Neural cell (in vitro differentiated cells): Measurements from ENCODE around the gene INTS13. TPM values are rescaled to one million over a fixed set of nuclear protein-coding genes. Genes with fewer than 3 reads are reported as not detected.
A peak's percentile ranks its signal among the peaks of the same experiment; 100 is the strongest.

Source experiments
- H2AFZ ChIP-seq: fragments of 200-600, 300-800 bp; sonication (generic), shearing (Covaris generic); 2 replicates; pipeline ENCODE4 v1.6.0; 2014; ENCODE audit warnings: low read depth, mild to moderate bottlenecking, antibody characterized with exemption, low read length, moderate library complexity
- H3F3A ChIP-seq: fragments of 200-600 bp; shearing (Covaris generic); 2 replicates; pipeline ENCODE4 v1.6.1; 2016; ENCODE audit warnings: mild to moderate bottlenecking, moderate library complexity, mixed read lengths, antibody characterized with exemption, low read length; ENCODE audit not compliant: insufficient read depth, poor library complexity, severe bottlenecking
- H3K27ac ChIP-seq: fragments of 200-600, 300-800 bp; sonication (generic), shearing (Covaris generic); 2 replicates; pipeline ENCODE4 v1.5.1; 2014; ENCODE audit warnings: mild to moderate bottlenecking, low read length, moderate library complexity
- H3K27me3 ChIP-seq: fragments of 300-800, 200-600 bp; sonication (generic), shearing (Covaris generic); 2 replicates; pipeline ENCODE4 v1.6.0; 2014; ENCODE audit warnings: mild to moderate bottlenecking, low read depth, low read length, moderate library complexity; ENCODE audit not compliant: insufficient read depth
- H3K36me3 ChIP-seq: fragments of 300-800, 200-600 bp; sonication (generic), shearing (Covaris generic); 2 replicates; pipeline ENCODE4 v1.5.1; 2014; ENCODE audit warnings: mild to moderate bottlenecking, antibody characterized with exemption, low read length, moderate library complexity; ENCODE audit not compliant: insufficient read depth
- H3K4me2 ChIP-seq: fragments of 300-800, 200-600 bp; sonication (generic), shearing (Covaris generic); 2 replicates; pipeline ENCODE4 v1.6.0; 2014; ENCODE audit warnings: mild to moderate bottlenecking, low read length
- H3K4me3 ChIP-seq: fragments of 300-800, 200-600 bp; sonication (generic), shearing (Covaris generic); 2 replicates; pipeline ENCODE4 v1.5.1; 2014; ENCODE audit warnings: mild to moderate bottlenecking, low read length, moderate library complexity
- H3K79me2 ChIP-seq: fragments of 200-600 bp; shearing (Covaris generic); replicated peaks from 2 replicates; pipeline ENCODE4 v1.6.0; 2014; ENCODE audit warnings: mild to moderate bottlenecking, low read length, moderate library complexity; ENCODE audit not compliant: insufficient read depth
- H3K9ac ChIP-seq: fragments of 300-800, 200-600 bp; sonication (generic), shearing (Covaris generic); 2 replicates; pipeline ENCODE4 v1.6.1; 2016; ENCODE audit warnings: mild to moderate bottlenecking, low read length, mixed read lengths
- H3K9me2 ChIP-seq: fragments of 200-600 bp; shearing (Covaris generic); 2 replicates; pipeline ENCODE4 v1.6.1; 2016; ENCODE audit warnings: mild to moderate bottlenecking, low read length, mixed read lengths; ENCODE audit not compliant: insufficient read depth
- H3K9me3 ChIP-seq: fragments of 200-600, 300-800 bp; sonication (generic), shearing (Covaris generic); 2 replicates; pipeline ENCODE4 v1.6.1; 2016; ENCODE audit warnings: mild to moderate bottlenecking, mixed run types, low read length, moderate library complexity, mixed read lengths
- H4K20me1 ChIP-seq: fragments of 200-600 bp; shearing (Covaris generic); 2 replicates; pipeline ENCODE4 v1.6.1; 2016; ENCODE audit warnings: mild to moderate bottlenecking, mixed run types; ENCODE audit not compliant: insufficient read depth
- EP300 ChIP-seq: fragments of 450-650 bp; conservative IDR thresholded peaks from 2 replicates; pipeline ENCODE4 v1.6.1; 2014; ENCODE audit warnings: antibody characterized with exemption, mild to moderate bottlenecking, moderate library complexity; ENCODE audit not compliant: poor library complexity, severe bottlenecking
- EZH2 ChIP-seq: fragments of 200-600, 300-800 bp; shearing (Covaris generic), sonication (generic); IDR thresholded peaks from 2 replicates; pipeline ENCODE4 v1.6.1; 2014; ENCODE audit warnings: antibody characterized with exemption, low read length, borderline replicate concordance, mild to moderate bottlenecking; ENCODE audit not compliant: insufficient read depth, poor library complexity, severe bottlenecking
- MXI1 ChIP-seq: fragments of 450-650 bp; conservative IDR thresholded peaks from 2 replicates; pipeline ENCODE4 v1.6.1; 2014; ENCODE audit warnings: antibody characterized with exemption, mild to moderate bottlenecking; ENCODE audit not compliant: poor library complexity, severe bottlenecking
- POLR2AphosphoS5 ChIP-seq: IDR thresholded peaks from 2 replicates; pipeline ENCODE4 v1.6.1; 2012
- RAD21 ChIP-seq: fragments of 450-650 bp; conservative IDR thresholded peaks from 2 replicates; pipeline ENCODE4 v1.6.1; 2014; ENCODE audit warnings: antibody characterized with exemption, mild to moderate bottlenecking, moderate library complexity
- SMC3 ChIP-seq: fragments of 450-650 bp; conservative IDR thresholded peaks from 2 replicates; pipeline ENCODE4 v1.6.1; 2014; ENCODE audit warnings: antibody characterized with exemption, mild to moderate bottlenecking, moderate library complexity; ENCODE audit not compliant: poor library complexity
- TAF1 ChIP-seq: IDR thresholded peaks from 2 replicates; pipeline ENCODE4 v1.6.1; 2012; ENCODE audit warnings: low read depth
- polyA plus RNA-seq: library from polyadenylated mRNA; depleted of rRNA; stranded (reverse); fragments of >200 nt; gene quantifications from 2 replicates; pipeline ENCODE4 v1.2.3, GENCODE V29; 2014
- TF ChIP-seq, protein P1 (sequence below): fragments of 450-650 bp; IDR thresholded peaks from 2 replicates; pipeline ENCODE4 v1.5.1; 2014; ENCODE audit warnings: antibody characterized with exemption, mild to moderate bottlenecking, moderate library complexity; ENCODE audit not compliant: poor library complexity, severe bottlenecking
- TF ChIP-seq, protein P2 (sequence below): IDR thresholded peaks from 2 replicates; pipeline ENCODE4 v1.6.1; 2012; ENCODE audit warnings: borderline replicate concordance

Gene INTS13
- polyA plus RNA-seq, 1 donor from 2014 or later, result 15.3 TPM

GRCh38 chr12:26940516-26941214 lies 2.9 kb upstream of the INTS13 start:
- H3K36me3 ChIP-seq, result no peaks in the 10 kb centered on the region
- H3K79me2 ChIP-seq, result peaks cover 82% of the 10 kb centered on the region
- H3F3A ChIP-seq, result peaks cover 5% of the 10 kb centered on the region
- no peak overlapping the region for H3K9ac ChIP-seq
- TF ChIP-seq EZH2, result no peak
- no peak for TF ChIP-seq TAF1
- TF ChIP-seq SMC3, result no peak
- TF ChIP-seq POLR2AphosphoS5, result no peak
- no peak for TF ChIP-seq MXI1
- TF ChIP-seq EP300, result no peak
- TF ChIP-seq RAD21, result no peak
- TF ChIP-seq, protein P1, sequence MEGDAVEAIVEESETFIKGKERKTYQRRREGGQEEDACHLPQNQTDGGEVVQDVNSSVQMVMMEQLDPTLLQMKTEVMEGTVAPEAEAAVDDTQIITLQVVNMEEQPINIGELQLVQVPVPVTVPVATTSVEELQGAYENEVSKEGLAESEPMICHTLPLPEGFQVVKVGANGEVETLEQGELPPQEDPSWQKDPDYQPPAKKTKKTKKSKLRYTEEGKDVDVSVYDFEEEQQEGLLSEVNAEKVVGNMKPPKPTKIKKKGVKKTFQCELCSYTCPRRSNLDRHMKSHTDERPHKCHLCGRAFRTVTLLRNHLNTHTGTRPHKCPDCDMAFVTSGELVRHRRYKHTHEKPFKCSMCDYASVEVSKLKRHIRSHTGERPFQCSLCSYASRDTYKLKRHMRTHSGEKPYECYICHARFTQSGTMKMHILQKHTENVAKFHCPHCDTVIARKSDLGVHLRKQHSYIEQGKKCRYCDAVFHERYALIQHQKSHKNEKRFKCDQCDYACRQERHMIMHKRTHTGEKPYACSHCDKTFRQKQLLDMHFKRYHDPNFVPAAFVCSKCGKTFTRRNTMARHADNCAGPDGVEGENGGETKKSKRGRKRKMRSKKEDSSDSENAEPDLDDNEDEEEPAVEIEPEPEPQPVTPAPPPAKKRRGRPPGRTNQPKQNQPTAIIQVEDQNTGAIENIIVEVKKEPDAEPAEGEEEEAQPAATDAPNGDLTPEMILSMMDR, result no peak
- TF ChIP-seq, protein P2, sequence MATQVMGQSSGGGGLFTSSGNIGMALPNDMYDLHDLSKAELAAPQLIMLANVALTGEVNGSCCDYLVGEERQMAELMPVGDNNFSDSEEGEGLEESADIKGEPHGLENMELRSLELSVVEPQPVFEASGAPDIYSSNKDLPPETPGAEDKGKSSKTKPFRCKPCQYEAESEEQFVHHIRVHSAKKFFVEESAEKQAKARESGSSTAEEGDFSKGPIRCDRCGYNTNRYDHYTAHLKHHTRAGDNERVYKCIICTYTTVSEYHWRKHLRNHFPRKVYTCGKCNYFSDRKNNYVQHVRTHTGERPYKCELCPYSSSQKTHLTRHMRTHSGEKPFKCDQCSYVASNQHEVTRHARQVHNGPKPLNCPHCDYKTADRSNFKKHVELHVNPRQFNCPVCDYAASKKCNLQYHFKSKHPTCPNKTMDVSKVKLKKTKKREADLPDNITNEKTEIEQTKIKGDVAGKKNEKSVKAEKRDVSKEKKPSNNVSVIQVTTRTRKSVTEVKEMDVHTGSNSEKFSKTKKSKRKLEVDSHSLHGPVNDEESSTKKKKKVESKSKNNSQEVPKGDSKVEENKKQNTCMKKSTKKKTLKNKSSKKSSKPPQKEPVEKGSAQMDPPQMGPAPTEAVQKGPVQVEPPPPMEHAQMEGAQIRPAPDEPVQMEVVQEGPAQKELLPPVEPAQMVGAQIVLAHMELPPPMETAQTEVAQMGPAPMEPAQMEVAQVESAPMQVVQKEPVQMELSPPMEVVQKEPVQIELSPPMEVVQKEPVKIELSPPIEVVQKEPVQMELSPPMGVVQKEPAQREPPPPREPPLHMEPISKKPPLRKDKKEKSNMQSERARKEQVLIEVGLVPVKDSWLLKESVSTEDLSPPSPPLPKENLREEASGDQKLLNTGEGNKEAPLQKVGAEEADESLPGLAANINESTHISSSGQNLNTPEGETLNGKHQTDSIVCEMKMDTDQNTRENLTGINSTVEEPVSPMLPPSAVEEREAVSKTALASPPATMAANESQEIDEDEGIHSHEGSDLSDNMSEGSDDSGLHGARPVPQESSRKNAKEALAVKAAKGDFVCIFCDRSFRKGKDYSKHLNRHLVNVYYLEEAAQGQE, result no peak
- H3K4me3 ChIP-seq, result peak overlapping the region; percentile 84
- no peaks in the 10 kb centered on the region for H3K27me3 ChIP-seq
- peak overlapping the region; percentile 41 for H3K4me2 ChIP-seq
- no peaks in the 10 kb centered on the region for H3K9me3 ChIP-seq
- H2AFZ ChIP-seq, result no peak overlapping the region
- H3K27ac ChIP-seq, result no peak overlapping the region
- H4K20me1 ChIP-seq, result no peaks in the 10 kb centered on the region
- H3K9me2 ChIP-seq, result no peaks in the 10 kb centered on the region

DNA sequence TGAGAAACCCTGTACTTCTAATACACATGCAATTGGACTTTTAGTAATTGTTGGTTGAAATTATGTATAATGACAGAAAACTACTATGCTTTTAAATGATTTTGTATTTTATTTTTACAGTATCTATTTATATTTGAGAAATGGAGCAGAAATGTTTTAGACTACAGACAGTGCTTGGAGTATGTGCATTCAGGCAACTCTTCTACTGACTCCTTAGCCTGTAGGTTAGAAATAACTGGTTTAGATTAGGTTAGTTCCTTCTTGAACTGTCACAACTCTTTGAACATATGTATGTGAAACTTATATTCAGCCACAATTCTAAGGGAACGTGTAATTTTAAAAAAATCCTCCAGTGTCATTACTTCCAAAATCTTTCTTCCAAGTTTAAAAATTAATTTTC lies 2.2 kb upstream of the INTS13 start:
- no peak overlapping the region for H3K27ac ChIP-seq
- H3K9me2 ChIP-seq, result no peaks in the 10 kb centered on the region
- no peaks in the 10 kb centered on the region for H3K9me3 ChIP-seq
- H3K9ac ChIP-seq, result no peak overlapping the region
- no peak for TF ChIP-seq POLR2AphosphoS5
- no peaks in the 10 kb centered on the region for H3K36me3 ChIP-seq
- H3K4me3 ChIP-seq, result peak overlapping the region; percentile 84
- peak overlapping the region; percentile 41 for H3K4me2 ChIP-seq
- H4K20me1 ChIP-seq, result no peaks in the 10 kb centered on the region
- peaks cover 5% of the 10 kb centered on the region for H3F3A ChIP-seq
- peaks cover 82% of the 10 kb centered on the region for H3K79me2 ChIP-seq
- H3K27me3 ChIP-seq, result no peaks in the 10 kb centered on the region
- H2AFZ ChIP-seq, result no peak overlapping the region
